GM18511 (cell line): ENCODE measurements around the gene WNT7B.

Experiments used
- ATAC-seq: cut with Tn5 transposase; IDR thresholded peaks from one replicate; pipeline ENCODE4 v1.9.1; 2021; ENCODE audit warnings: mild to moderate bottlenecking, moderate library complexity; ENCODE audit not compliant: unreplicated experiment

WNT7B gene

DNA sequence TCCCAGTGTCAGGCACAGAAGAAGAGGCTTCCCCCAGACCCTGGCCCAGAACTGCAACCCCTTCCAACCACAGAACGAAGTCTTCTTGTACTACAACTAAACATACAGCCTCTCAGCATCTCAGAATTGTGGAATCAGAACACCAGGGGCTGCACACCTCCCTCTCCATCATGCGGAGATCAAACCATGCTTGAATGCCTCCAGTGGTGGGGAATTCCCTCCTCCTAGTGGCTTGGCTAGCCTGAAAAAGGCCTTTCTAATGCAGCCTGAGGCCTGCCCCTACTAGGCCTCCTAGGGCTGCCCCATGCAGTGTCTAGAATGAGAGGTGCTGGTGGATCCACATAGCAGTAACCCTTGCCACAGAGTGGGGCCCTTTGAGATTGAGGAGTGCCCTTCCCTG is 62.7 kb downstream of the WNT7B start:
- no peak for ATAC-seq

DNA sequence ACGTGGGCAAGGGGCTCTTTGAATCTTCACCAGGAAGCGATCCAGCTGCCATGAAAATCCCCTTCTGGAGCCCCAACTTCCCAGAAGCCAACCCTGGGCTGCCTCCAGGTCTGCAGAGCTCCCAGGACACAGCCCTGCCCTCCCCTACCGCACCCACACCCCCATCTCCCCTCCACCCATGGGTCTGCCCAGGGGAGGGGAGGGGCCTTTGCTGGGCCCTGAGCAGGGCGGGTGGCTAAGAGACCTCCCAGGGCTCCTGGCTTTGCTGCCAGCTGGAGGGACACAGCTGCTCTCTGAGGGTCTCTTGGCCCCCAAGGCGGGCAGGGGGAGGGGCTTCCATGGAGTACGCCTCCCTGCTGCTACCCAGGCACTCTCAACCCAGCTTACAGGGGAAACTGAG is 64.1 kb downstream of the WNT7B start:
- ATAC-seq = no peak

DNA sequence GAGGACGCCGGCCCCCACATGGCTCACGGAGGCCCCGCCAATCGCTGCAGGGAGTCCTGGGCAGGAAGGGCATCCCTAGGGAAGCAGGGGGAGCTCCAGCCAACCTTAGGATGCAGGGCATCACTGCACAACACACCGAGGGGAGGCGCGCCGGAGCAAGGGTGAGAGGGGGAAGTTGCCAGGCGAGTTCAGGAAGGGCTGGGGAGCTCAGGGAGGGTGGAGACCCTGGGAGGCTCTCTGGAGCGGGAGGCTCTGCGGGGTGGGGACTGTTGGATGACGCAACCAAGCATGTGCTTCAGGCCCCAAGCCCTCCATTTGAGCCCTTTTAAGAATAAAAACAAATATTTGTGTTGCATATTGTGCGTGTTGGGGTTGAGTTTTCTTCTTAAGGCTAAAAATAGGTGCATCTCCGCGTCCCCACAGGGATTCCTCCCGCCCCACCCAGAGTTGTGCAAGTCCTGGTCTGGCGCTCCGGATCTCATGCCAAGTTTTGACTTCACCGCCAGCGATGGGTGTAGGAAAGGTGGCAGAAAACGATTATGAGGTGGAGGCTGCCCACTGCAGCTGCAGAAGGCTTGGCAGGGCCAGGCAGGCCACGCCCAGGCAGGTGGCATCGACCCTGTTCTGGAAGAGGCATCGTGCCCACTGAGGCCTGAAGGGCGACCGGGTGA is 65.2 kb downstream of the WNT7B start:
- ATAC-seq = no peak

DNA sequence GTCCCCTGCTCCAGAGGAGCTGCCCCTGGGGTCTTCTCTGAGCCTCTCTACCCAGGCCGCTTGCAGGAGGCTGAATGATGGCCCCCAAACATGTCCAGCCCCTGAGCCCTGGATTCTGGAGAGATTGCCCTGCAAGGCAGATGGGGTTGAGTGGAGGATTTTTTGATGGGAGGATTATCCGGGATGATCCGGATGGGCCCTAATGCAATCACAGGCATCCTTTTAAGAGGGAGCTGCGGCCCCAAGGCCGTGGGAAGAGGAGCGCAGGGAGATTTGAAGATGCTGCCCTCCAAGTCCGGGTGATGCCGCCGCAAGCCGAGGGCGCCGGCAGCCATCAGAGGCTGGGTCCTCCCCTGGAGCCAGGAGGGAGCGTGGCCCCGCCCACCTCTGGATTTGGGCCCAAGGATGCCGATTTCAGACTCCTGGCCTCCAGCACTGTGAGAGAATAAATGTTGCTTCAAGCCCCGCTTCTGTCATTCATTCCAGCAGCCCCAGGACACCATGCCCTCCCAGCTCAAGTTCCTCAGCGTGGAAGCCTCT is 66.0 kb downstream of the WNT7B start:
- ATAC-seq = no peak

DNA sequence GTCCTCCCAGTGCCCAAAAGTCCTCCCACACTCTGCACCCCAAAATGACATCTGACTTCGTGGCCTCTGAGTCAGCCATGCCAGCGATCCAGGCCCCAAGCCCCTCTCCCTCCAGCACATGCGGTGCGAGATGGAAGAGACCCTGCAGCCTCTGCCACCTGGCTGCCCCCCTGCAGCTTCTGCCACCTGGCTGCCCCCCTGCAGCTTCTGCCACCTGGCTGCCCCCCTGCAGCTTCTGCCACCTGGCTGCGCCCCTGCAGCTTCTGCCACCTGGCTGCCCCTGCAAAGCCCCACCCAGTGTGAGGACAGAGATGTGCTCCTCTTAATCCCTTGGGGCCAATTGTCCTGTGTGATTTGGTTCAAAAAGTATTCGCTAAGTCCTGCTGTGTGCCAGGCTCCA is 68.0 kb downstream of the WNT7B start:
- ATAC-seq = no peak

DNA sequence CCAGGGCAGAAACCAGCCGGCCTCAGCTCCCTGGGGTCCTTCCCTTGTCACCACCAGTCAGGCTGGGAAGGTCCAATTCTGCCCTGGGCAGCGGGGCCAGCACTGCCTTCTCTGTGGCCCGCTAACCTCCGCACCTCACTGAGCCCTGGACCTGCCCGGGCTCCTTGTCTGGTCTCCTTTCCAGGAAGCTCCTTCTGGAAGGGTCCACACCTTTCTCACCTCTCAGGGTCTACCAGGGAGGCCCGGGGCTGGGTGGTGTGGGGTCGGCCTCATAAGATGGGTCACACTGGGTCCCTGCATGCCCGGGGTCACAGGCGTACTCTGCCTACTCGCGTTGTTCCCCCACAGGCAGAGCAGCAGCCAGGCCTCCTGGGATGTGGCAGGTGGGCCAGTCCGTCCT is 69.0 kb downstream of the WNT7B start:
- ATAC-seq = no peak

DNA sequence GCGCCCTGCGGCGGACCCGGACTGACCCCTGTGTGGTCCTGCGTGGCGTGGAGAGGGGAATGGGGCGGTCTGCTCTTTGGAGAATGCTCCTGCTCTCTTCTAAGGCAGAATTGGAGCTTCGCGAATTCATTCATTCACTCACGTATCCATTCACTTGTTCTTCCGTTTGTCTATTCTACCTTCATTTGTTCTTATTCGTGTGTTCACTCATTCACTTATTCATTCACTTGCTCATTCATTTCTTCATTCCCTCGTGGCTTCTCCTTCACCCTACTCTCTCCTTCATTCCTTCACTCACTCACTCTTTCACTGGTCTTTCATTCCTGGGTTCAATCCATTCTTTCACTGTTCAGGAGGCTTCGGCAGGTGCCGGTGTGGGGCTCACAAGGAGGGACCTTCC is 69.6 kb downstream of the WNT7B start:
- ATAC-seq = no peak

DNA sequence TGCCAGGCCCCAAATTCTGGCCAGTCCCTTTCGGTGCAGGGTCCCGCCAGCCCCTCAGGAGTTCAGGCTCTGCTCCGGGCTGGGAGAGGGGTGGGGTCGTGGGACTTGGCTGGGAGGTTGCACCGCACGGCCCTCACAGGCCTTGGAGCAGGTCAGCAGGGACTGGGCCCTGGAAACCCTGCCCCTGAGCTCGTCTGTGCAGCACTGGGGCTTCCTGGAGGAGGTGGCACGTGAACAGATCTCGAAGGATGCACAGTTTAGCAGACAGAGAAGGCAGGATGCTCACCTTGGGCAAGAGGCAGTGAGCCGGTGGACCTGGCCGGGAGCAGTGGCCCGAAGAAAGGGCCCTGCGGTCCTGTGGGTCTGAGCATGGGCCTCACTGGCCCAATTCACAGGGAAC is 70.0 kb downstream of the WNT7B start:
- no peak for ATAC-seq

DNA sequence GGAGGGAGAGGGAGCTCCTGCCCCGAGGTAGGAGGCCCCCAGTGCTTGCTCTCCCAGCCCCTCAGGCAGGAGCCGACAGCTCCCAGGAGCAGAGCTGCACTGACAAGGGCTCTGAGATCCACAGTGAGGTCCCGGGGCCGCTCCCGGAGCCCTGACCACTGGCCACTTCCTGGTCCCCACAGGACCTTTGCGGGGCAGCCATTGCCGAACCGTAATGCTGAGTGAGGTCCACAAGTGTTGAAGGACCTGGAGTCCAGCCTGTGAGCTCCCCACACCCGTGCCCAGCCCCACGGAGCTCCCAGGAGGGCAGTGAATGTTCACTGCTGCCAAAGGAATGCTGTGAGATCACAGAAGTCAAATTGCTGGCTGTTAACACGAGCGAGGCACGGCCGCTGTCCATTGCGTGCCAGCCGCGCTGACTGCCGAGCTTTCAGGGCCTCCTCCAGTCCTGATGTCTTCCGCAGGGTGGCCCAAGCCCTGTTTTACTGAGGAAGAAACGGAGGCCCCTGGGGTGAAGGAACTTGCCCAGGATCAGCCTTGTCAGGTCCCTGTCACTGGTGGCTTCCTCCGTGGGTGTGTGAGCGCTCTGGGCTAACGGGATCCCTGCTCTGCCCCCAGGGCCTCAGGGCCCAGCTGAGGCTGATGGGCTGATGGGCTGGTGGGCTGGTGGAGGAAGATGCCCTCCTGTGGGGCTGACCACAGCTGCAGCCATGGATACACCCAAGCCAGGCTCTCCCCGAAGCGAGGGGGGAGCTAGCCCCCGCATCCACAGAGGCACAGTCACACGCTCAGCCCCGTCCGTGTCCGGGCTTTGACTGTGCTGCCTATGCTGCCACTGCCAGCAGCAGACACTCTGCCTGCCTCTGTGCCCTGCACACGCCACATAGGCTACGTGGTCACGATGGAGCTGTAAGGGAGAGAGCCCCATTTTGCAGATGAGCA is 70.8 kb downstream of the WNT7B start:
- ATAC-seq = no peak

DNA sequence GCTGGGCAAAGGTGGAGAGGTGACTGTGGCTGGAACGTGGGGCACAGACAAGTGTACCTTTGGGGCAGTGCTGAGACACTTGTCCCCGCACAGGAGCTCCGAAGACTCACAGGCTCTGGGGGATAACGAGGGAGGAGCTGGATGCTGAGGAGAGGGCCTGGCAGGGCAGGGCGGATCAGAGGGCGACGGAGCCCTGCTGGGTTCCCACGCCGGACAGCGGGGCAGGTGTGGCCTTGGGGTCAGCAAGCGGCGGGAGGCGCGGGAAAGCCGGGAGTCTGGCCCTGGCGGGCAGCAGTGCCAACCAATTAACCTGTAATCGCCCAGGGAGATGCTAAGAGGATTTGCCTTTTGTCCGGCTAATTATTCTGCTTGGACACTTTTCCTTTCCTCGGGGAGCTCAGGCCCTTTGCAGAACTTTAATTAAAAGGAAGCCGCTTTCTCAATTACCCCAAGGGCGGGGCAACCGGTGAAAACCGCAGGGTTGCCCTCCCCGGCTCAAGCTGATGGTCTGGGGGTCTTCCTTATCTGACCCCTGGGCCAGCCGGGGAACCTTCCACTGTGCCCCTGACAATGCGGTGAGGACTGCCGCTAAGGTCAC is 71.5 kb downstream of the WNT7B start:
- no peak for ATAC-seq

DNA sequence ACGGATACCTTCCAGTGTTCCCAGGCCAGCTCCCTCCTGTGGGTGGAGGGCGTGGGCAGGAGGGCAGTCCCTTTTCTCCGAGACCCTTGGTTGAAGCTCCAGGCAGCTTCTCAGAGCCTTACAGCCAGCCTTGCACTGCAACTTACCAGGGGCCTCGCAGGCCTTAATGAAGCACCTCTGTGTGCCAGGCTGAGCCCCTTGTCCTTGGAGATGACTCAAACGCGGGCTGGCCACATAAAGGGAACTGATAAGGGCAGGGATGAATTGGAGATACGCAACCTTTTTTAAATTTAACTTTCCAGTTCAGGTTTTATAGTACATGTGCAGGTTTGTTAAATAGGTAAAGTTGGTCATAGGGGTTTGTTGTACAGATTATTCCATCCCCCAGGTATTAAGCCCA is 72.7 kb downstream of the WNT7B start:
- ATAC-seq = no peak

DNA sequence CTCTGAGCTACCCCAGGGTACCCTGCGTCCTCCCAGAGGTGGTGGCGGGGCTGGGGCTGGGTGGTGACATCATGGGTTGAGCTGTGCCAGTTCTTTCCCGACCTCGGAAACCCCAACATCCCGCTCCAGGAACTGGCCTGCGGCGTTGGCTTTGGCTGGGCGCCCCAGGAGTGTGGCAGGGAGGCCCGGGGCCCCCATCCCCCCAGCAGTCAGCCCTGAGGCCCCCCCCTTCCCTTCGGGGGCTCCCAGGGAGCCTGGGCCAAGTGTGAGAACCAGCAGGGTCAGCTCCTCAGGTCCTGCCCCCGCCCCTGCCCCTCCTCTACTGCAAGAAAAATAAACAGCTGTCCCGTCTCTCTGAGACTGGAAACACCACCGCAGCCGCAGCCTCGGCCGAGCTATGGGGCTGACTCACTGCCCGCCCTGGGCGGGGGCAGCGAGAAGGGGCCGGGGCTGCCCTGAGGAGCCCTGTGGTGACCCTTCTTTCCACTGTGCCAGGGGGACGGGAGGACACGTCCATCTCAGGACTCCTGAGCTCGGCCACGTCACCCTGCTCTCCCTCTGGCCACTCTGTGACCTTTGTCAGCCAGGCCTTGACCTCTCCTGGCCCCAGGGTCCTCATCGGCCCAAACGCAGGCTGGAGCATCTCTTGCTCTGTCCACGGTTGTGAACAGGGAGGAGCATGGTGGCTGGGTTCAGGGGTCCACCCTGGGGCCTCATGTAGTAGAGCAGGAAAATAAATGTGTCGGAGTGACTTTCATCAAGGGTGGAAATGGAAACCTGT is 73.4 kb downstream of the WNT7B start:
- no peak for ATAC-seq

DNA sequence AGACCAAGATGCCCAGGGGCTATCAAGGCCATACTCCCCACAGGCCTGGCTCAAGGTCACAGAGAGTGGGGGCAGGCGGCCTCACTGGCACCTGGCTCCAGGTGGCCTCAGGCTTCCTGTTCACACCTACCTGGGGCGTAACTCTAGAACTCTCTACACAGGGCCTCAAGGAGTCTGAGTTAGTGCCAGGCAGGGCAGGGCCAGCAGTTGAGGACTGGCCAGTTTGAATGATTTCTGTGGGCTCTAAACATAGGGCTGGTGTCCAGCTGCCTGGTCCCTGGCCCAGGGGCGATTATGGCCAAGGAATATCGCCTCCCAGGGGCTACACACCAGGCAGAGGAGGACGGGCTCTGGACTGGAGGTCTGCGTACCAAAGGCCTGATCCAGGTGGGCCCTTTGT is 79.2 kb downstream of the WNT7B start:
- ATAC-seq = no peak

DNA sequence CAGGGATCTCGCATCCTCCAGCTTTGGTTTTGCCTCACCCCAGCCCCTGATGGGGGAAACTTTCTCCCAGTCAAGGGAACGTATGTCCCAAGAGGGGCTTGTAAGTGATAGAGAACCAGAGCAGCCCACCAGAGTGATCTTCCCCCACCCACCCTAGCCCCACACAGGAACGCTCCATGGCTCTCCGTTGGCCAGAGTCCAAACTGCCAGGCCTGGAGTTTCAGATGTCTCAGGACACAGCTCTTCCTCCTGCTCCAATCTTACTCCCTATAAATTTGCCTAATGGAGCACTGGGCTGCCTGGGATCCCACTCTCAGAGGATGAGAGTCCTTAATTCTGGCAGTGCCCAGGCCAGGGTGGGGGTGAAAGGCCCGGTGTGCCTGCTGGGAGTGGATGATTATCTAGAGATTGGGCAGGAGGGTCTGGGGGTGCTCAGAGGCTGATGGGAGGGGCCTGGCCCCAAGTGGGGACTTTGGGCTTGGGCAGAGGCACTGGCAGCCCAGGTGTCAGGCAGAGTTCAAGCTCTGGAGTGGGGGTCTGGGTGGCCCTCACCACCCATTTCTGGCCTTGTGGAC is 79.9 kb downstream of the WNT7B start:
- no peak for ATAC-seq

DNA sequence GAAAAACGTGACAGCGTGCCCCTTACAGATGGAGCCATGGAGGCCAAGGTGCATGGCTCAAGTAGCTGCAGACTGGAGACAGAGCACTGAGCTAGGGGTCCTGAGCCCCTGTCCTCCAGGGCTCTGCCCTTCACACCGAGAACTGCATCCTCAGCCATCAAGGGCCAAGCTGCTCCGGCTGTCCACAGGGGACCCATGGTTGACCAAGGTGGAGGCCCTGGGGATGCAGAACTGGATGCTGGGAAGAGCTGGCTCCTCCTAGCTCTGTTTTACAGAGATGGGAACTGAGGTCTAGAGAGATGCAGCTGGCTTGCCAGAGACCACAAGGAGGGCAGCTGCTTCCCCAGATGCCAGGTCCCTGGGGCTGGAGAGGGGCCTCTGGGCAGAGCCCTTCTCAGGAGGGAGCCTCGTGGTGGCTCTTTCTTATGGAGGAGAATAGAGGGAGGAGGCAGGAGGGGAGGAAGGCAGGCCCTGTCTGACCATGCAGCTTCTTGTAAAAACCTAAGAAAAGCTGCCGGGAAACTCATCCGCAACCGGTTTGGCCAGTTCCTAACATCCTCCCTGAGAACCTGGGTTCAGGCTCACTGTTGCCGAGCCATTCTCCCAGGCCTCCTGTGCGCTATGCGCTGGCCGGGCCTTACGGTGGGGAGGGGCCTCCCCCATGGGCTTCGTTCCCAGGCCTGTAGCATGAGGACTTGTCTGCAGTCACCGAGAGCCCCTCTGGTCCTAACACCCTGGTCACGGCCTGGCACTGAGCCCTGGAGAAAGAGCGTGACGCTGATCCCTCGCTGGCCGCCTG is 80.6 kb downstream of the WNT7B start:
- no peak for ATAC-seq

DNA sequence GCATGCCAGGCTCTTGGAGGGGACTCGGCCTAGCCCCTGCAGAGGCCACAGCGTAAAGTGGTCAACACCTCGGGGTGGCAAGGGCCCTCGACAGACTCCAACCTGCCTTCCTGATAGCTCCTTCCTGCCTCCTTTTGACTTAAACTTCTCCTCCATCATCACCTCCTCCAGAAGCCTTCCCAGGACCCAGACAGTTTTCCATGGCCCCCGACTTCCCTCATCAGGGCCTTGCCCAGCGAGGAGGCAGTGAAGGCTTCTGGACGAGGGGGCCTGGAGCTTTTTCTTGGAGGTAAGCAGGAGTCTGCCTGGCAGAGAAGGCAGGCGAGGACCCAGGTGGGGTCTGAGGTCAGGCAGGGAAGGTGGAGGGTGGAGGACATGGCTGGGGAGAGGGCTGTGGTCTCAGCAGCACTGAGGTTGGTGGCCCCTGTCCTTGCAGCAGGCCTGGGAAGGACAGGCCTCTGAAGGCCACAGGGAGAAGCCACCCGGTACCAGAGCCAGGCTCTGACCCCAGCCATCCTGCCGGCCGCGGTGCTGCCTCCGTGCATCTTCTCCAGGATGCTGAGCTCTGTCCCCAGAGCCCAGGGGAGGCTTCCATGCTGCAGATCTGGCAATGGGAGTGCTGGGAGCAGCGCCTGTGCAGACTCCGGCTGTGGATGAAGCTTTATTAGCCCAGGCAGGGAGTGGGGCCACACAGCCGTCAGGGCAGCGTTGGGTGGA is 81.4 kb downstream of the WNT7B start:
- ATAC-seq = no peak

DNA sequence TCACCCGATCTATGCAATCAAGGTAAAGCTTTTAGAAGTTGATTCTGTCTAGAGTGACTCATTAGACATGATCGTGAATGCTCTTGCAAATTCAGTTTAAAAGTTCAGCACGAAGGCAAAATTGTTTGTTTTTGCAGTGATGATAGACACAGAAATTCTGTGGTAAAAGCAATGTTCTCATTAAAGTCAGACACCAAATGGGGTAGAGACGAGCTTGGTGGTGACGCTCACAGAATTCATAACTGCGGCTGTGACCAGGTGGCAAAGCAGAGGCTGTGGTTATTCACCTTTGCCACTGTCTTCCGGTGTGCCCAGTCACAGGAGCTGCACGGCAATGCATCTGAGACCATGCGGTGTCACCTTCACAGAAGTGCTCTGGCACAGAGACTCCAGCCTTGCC is 83.4 kb downstream of the WNT7B start:
- ATAC-seq = no peak

DNA sequence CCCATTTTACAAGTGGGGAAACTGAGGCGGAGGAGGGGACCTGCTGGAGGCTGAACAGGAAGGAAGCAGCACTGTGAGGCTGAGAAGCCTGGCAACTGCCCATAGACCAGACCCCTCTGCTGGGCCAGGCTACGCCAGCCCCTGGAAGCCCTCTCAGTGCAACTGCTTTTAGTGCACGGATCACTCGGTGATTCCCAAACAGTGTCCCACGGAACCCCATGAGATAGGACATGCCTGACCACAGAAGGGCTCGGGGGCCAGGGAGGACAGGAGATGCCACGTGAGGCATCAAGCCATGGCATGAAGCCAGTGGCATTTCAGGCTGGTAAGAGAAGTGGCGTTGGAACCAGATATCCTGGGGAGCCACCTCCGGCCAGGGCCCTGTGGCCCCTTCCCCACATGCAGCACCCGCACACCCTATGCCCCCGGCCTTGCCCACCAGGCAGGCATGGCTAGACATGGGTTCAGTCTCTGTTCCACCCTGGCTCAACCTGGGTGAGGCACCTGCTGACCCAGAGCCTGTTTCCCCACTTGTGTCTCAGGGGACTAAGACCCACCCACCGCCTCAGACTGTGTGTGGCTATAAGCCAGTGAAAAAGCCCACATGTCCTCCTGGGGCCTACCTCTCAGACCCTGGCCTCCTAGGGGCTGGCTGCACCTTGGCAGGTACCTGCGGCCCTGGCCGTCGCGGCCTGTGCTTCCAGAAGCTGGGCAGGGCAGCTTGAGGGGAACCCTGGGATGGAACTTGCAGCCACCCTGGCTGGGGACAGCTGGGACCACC is 84.1 kb downstream of the WNT7B start:
- ATAC-seq = no peak
